Astrocyte (in vitro differentiated cells and primary cell): ENCODE data around the gene MAST3. TPM values are rescaled to one million over a fixed set of nuclear protein-coding genes. Genes with fewer than 3 reads are reported as not detected.

ENCODE experiments used
- DNase-seq: peaks from one replicate; pipeline ENCODE4 v3.0.0-alpha.2; 2010; ENCODE audit warnings: low read depth
- FAIRE-seq: peaks from 2 replicates; lab custom pipeline; 2011; peaks lifted over from hg19 to GRCh38; lab: Jason Lieb, UNC
- H2AFZ ChIP-seq: 2 replicates; pipeline ENCODE4 v1.6.0; 2012; ENCODE audit warnings: low read depth, low read length, inconsistent platforms
- H3K27ac ChIP-seq: 2 replicates; pipeline ENCODE4 v1.5.1; 2011; ENCODE audit warnings: low read depth, low read length, inconsistent platforms
- H3K27me3 ChIP-seq: 2 replicates; pipeline ENCODE4 v1.6.0; 2011; ENCODE audit warnings: low read length, inconsistent platforms; ENCODE audit not compliant: insufficient read depth
- H3K36me3 ChIP-seq: 2 replicates; pipeline ENCODE4 v1.5.1; 2011; ENCODE audit warnings: low read length, inconsistent platforms; ENCODE audit not compliant: insufficient read depth
- H3K4me1 ChIP-seq: 2 replicates; pipeline ENCODE4 v1.5.1; 2011; ENCODE audit warnings: low read length, inconsistent platforms; ENCODE audit not compliant: insufficient read depth
- H3K4me2 ChIP-seq: 2 replicates; pipeline ENCODE4 v1.6.0; 2012; ENCODE audit warnings: low read length, inconsistent platforms
- H3K4me3 ChIP-seq: 2 replicates; pipeline ENCODE4 v1.5.1; 2011; ENCODE audit warnings: low read depth, mild to moderate bottlenecking, low read length, inconsistent platforms; ENCODE audit not compliant: insufficient read depth
- H3K79me2 ChIP-seq: 2 replicates; pipeline ENCODE4 v1.6.0; 2012; ENCODE audit warnings: mild to moderate bottlenecking, low read length, inconsistent platforms; ENCODE audit not compliant: insufficient read depth
- H3K9ac ChIP-seq: 2 replicates; pipeline ENCODE4 v1.6.0; 2012; ENCODE audit warnings: mild to moderate bottlenecking, low read length, inconsistent platforms
- H3K9me3 ChIP-seq: 2 replicates; pipeline ENCODE4 v1.5.1; 2012; ENCODE audit warnings: low read depth, mild to moderate bottlenecking, low read length, inconsistent platforms; ENCODE audit not compliant: insufficient read depth
- H4K20me1 ChIP-seq: 2 replicates; pipeline ENCODE4 v1.6.0; 2012; ENCODE audit warnings: low read length, inconsistent platforms; ENCODE audit not compliant: insufficient read depth
- H3K27ac Mint-ChIP-seq: one replicate; pipeline ENCODE4 v1.8.0; 2021; ENCODE audit warnings: mild to moderate bottlenecking, mixed read lengths; ENCODE audit not compliant: unreplicated experiment
- H3K27me3 Mint-ChIP-seq: one replicate; pipeline ENCODE4 v1.8.0; 2021; ENCODE audit warnings: low read depth, mixed read lengths; ENCODE audit not compliant: unreplicated experiment
- H3K36me3 Mint-ChIP-seq: one replicate; pipeline ENCODE4 v1.8.0; 2021; ENCODE audit warnings: low read depth, mixed read lengths; ENCODE audit not compliant: unreplicated experiment
- H3K4me1 Mint-ChIP-seq: one replicate; pipeline ENCODE4 v1.8.0; 2021; ENCODE audit warnings: low read depth, mixed read lengths; ENCODE audit not compliant: unreplicated experiment
- H3K4me3 Mint-ChIP-seq: one replicate; pipeline ENCODE4 v1.8.0; 2021; ENCODE audit warnings: mild to moderate bottlenecking, moderate library complexity, mixed read lengths; ENCODE audit not compliant: unreplicated experiment
- H3K9me3 Mint-ChIP-seq: one replicate; pipeline ENCODE4 v1.8.0; 2021; ENCODE audit warnings: mild to moderate bottlenecking, mixed read lengths; ENCODE audit not compliant: unreplicated experiment
- CTCF ChIP-seq: IDR thresholded peaks from 2 replicates; pipeline ENCODE4 v1.5.1; 2011; ENCODE audit warnings: low read depth, mild to moderate bottlenecking, inconsistent platforms, low read length, moderate library complexity; ENCODE audit not compliant: insufficient read depth
- EZH2 ChIP-seq: IDR thresholded peaks from 2 replicates; pipeline ENCODE4 v1.6.1; 2012; ENCODE audit warnings: mild to moderate bottlenecking, low read length, inconsistent platforms; ENCODE audit not compliant: insufficient read depth
- total RNA-seq: library from RNA; stranded (reverse); gene quantifications from 2 replicates; pipeline ENCODE4 v1.2.1, GENCODE V29; 2021

Gene MAST3
- total RNA-seq, 1 donor from 2014 or later: 5.5 TPM

- no peaks in the 10 kb centered on the region for H3K36me3 ChIP-seq
- no peaks in the 10 kb centered on the region for H3K27me3 ChIP-seq
- TF ChIP-seq CTCF (no peak), EZH2 (no peak)
- no peaks in the 10 kb centered on the region for H3K4me1 Mint-ChIP-seq
- no peak overlapping the region for H3K27ac Mint-ChIP-seq
- H3K9ac ChIP-seq: no peak overlapping the region
- FAIRE-seq (no peak), DNase-seq (no peak)
- H3K9me3 ChIP-seq: peaks cover 3% of the 10 kb centered on the region
- no peak overlapping the region for H3K27ac ChIP-seq
- H3K4me2 ChIP-seq: no peak overlapping the region
- no peaks in the 10 kb centered on the region for H3K9me3 Mint-ChIP-seq
- no peaks in the 10 kb centered on the region for H3K4me1 ChIP-seq
- no peaks in the 10 kb centered on the region for H3K36me3 Mint-ChIP-seq
- H3K79me2 ChIP-seq: no peaks in the 10 kb centered on the region
- no peak overlapping the region for H2AFZ ChIP-seq
- no peaks in the 10 kb centered on the region for H4K20me1 ChIP-seq
- peaks cover 23% of the 10 kb centered on the region for H3K27me3 Mint-ChIP-seq
- H3K4me3 ChIP-seq: no peak overlapping the region
- H3K4me3 Mint-ChIP-seq: no peak overlapping the region
These were observed 32.4 kb upstream of the MAST3 start for GRCh38 chr19:18065173-18065495.

- Histone ChIP-seq H3K27me3 (no peaks in the 10 kb centered on the region), H3K36me3 (no peaks in the 10 kb centered on the region), H3K4me3 (no peak overlapping the region), H4K20me1 (no peaks in the 10 kb centered on the region), H3K9me3 (no peaks in the 10 kb centered on the region), H3K4me2 (no peak overlapping the region), H2AFZ (no peak overlapping the region), H3K4me1 (no peaks in the 10 kb centered on the region), H3K79me2 (no peaks in the 10 kb centered on the region), H3K27ac (no peak overlapping the region), H3K9ac (no peak overlapping the region)
- DNase-seq (no peak), FAIRE-seq (no peak)
- Mint-ChIP-seq H3K4me3 (no peak overlapping the region), H3K27ac (no peak overlapping the region), H3K4me1 (no peaks in the 10 kb centered on the region), H3K27me3 (peaks cover 13% of the 10 kb centered on the region), H3K36me3 (no peaks in the 10 kb centered on the region), H3K9me3 (no peaks in the 10 kb centered on the region)
- TF ChIP-seq EZH2 (no peak), CTCF (no peak)
These were observed 29.2 kb upstream of the MAST3 start for GRCh38 chr19:18068395-18068794.

GRCh38 chr19:18069383-18069782 lies 28.2 kb upstream of the MAST3 start:
- no peaks in the 10 kb centered on the region for H3K79me2 ChIP-seq
- peaks cover 2% of the 10 kb centered on the region for H3K27me3 ChIP-seq
- Mint-ChIP-seq H3K4me3 (no peak overlapping the region), H3K4me1 (no peaks in the 10 kb centered on the region), H3K9me3 (no peaks in the 10 kb centered on the region), H3K27ac (no peak overlapping the region), H3K36me3 (no peaks in the 10 kb centered on the region), H3K27me3 (peaks cover 19% of the 10 kb centered on the region)
- no peak overlapping the region for H3K4me2 ChIP-seq
- no peak overlapping the region for H3K9ac ChIP-seq
- no peaks in the 10 kb centered on the region for H3K9me3 ChIP-seq
- no peaks in the 10 kb centered on the region for H4K20me1 ChIP-seq
- H3K36me3 ChIP-seq: no peaks in the 10 kb centered on the region
- FAIRE-seq (no peak), DNase-seq (no peak)
- H3K4me1 ChIP-seq: no peaks in the 10 kb centered on the region
- no peak overlapping the region for H3K4me3 ChIP-seq
- no peak overlapping the region for H2AFZ ChIP-seq
- H3K27ac ChIP-seq: no peak overlapping the region
- no peak for TF ChIP-seq CTCF
- TF ChIP-seq EZH2: no peak
